GM23338 (cell line): ENCODE data around the gene AKR1D1. TPM values are rescaled to one million over a fixed set of nuclear protein-coding genes. Genes with fewer than 3 reads are reported as not detected.
A peak's percentile ranks its signal among the peaks of the same experiment; 100 is the strongest.

Source experiments
- ATAC-seq: fragments of 200-7000 bp; cut with Tn5 transposase; 3 replicates; pipeline ENCODE4 v1.9.1; 2020
- DNase-seq: peaks from one replicate; pipeline ENCODE4 v3.0.0-alpha.2; 2015; ENCODE audit warnings: low spot score
- H2AFZ ChIP-seq: fragments of 200-600 bp; sonication (generic); 2 replicates; pipeline ENCODE4 v1.8.0; 2016; ENCODE audit warnings: antibody characterized with exemption, mild to moderate bottlenecking, moderate library complexity
- H3F3A ChIP-seq: fragments of 200-600 bp; sonication (generic); replicated peaks from 2 replicates; pipeline ENCODE4 v1.8.0; 2017; ENCODE audit warnings: antibody characterized with exemption, mixed run types, low read depth
- H3K27ac ChIP-seq: fragments of 200-600 bp; sonication (generic); 2 replicates; pipeline ENCODE4 v1.6.1; 2016; ENCODE audit warnings: low read depth
- H3K27me3 ChIP-seq: fragments of 200-600 bp; sonication (generic); 2 replicates; pipeline ENCODE4 v1.8.0; 2016; ENCODE audit warnings: mild to moderate bottlenecking, mixed run types, moderate library complexity; ENCODE audit not compliant: insufficient read depth
- H3K36me3 ChIP-seq: fragments of 200-600 bp; sonication (generic); 2 replicates; pipeline ENCODE4 v1.8.0; 2016; ENCODE audit warnings: mild to moderate bottlenecking; ENCODE audit not compliant: insufficient read depth
- H3K4me1 ChIP-seq: fragments of 200-600 bp; sonication (generic); 2 replicates; pipeline ENCODE4 v1.8.0; 2016; ENCODE audit warnings: mild to moderate bottlenecking, moderate library complexity; ENCODE audit not compliant: insufficient read depth
- H3K4me2 ChIP-seq: fragments of 200-600 bp; sonication (generic); 2 replicates; pipeline ENCODE4 v1.7.1; 2017; ENCODE audit warnings: mixed run types
- H3K4me3 ChIP-seq: fragments of 200-600 bp; sonication (generic); 2 replicates; pipeline ENCODE4 v1.6.1; 2016; ENCODE audit warnings: mixed run types
- H3K79me2 ChIP-seq: fragments of 200-600 bp; sonication (generic); replicated peaks from 2 replicates; pipeline ENCODE4 v1.8.0; 2017; ENCODE audit warnings: mild to moderate bottlenecking; ENCODE audit not compliant: insufficient read depth
- H3K9me2 ChIP-seq: fragments of 200-600 bp; sonication (generic); 2 replicates; pipeline ENCODE4 v1.8.0; 2017; ENCODE audit not compliant: insufficient read depth
- H4K20me1 ChIP-seq: fragments of 200-600 bp; sonication (generic); replicated peaks from 2 replicates; pipeline ENCODE4 v1.8.0; 2017; ENCODE audit warnings: mild to moderate bottlenecking; ENCODE audit not compliant: insufficient read depth
- H3K27ac Mint-ChIP-seq: 2 replicates; pipeline ENCODE4 v1.8.0; 2020; ENCODE audit warnings: inconsistent platforms, mild to moderate bottlenecking, moderate library complexity, mixed read lengths
- H3K27me3 Mint-ChIP-seq: 3 replicates; pipeline ENCODE4 v1.8.0; 2022; ENCODE audit warnings: low read depth, mild to moderate bottlenecking, moderate library complexity, mixed read lengths, inconsistent platforms; ENCODE audit not compliant: insufficient read depth, poor library complexity
- H3K36me3 Mint-ChIP-seq: 3 replicates; pipeline ENCODE4 v1.8.0; 2021; ENCODE audit warnings: low read depth, mild to moderate bottlenecking, inconsistent platforms, moderate library complexity, mixed read lengths
- H3K4me1 Mint-ChIP-seq: 3 replicates; pipeline ENCODE4 v1.8.0; 2020; ENCODE audit warnings: mild to moderate bottlenecking, inconsistent platforms, mixed read lengths
- H3K4me3 Mint-ChIP-seq: 3 replicates; pipeline ENCODE4 v1.8.0; 2021; ENCODE audit warnings: moderate library complexity, mild to moderate bottlenecking, inconsistent platforms, mixed read lengths
- H3K9me3 Mint-ChIP-seq: 3 replicates; pipeline ENCODE4 v1.8.0; 2020; ENCODE audit warnings: moderate library complexity, mild to moderate bottlenecking, inconsistent platforms, mixed read lengths
- CREB1 ChIP-seq: fragments of 250-450 bp; sonication (Bioruptor Pico); IDR thresholded peaks from 2 replicates; pipeline ENCODE4 v1.5.0; 2020; ENCODE audit warnings: low read depth, mild to moderate bottlenecking, moderate library complexity
- ETS1 ChIP-seq: IDR thresholded peaks from 2 replicates; pipeline ENCODE4 v1.6.1; 2016; ENCODE audit warnings: antibody characterized with exemption
- EZH2 ChIP-seq: fragments of 200-600 bp; sonication (generic); IDR thresholded peaks from one replicate; pipeline ENCODE4 v1.8.0; 2017; ENCODE audit warnings: antibody characterized with exemption, mild to moderate bottlenecking, low read depth; ENCODE audit not compliant: unreplicated experiment
- EZH2phosphoT487 ChIP-seq: fragments of 200-600 bp; sonication (generic); IDR thresholded peaks from one replicate; pipeline ENCODE4 v1.8.1; 2018; ENCODE audit warnings: antibody characterized with exemption; ENCODE audit not compliant: unreplicated experiment
- JUNB ChIP-seq: IDR thresholded peaks from one replicate; pipeline ENCODE4 v1.6.1; 2016; ENCODE audit warnings: antibody characterized with exemption; ENCODE audit not compliant: unreplicated experiment
- POLR2AphosphoS5 ChIP-seq: IDR thresholded peaks from 2 replicates; pipeline ENCODE4 v1.6.1; 2016; ENCODE audit warnings: antibody characterized with exemption, low read depth
- REST ChIP-seq: IDR thresholded peaks from one replicate; pipeline ENCODE4 v1.6.1; 2018; ENCODE audit warnings: antibody characterized with exemption; ENCODE audit not compliant: unreplicated experiment
- STAT1 ChIP-seq: IDR thresholded peaks from one replicate; pipeline ENCODE4 v1.6.1; 2016; ENCODE audit warnings: antibody characterized with exemption; ENCODE audit not compliant: unreplicated experiment
- ZNF331 ChIP-seq: fragments of 250-450 bp; sonication (Bioruptor Pico); IDR thresholded peaks from 2 replicates; pipeline ENCODE4 v1.5.0; 2020; ENCODE audit warnings: low read depth, mild to moderate bottlenecking, moderate library complexity
- polyA plus RNA-seq: library from polyadenylated mRNA; unstranded; fragments of >200 nt; fragmentation: Nextera tagmentation; extraction: Ambion mirVana; gene quantifications from 2 replicates; pipeline ENCODE4 v1.2.1, GENCODE V29; 2016
- total RNA-seq: library from RNA; depleted of rRNA; stranded (reverse); fragments of >200 nt; shearing (Covaris generic); gene quantifications from 2 replicates; pipeline ENCODE4 v1.2.3, GENCODE V29; 2014
- TF ChIP-seq, protein P1 (sequence below), 2 experiments: fragments of 200-600 bp in 1 of 2; sonication (generic) in 1 of 2; conservative IDR thresholded peaks; 2 replicates each; pipeline versions ENCODE4 v1.5.1 to v1.6.1; 2016 to 2017; ENCODE audit warnings: antibody characterized with exemption in 2 of 2, low read depth in 2 of 2, mild to moderate bottlenecking in 2 of 2, moderate library complexity in 1 of 2

Gene AKR1D1
- total and polyA plus RNA-seq, 2 experiments from 2014 or later = 0.14 TPM; not detected in 1

GRCh38 chr7:138063400-138063799, 12.9 kb upstream of the AKR1D1 start (continued):
- TF ChIP-seq, protein P1, sequence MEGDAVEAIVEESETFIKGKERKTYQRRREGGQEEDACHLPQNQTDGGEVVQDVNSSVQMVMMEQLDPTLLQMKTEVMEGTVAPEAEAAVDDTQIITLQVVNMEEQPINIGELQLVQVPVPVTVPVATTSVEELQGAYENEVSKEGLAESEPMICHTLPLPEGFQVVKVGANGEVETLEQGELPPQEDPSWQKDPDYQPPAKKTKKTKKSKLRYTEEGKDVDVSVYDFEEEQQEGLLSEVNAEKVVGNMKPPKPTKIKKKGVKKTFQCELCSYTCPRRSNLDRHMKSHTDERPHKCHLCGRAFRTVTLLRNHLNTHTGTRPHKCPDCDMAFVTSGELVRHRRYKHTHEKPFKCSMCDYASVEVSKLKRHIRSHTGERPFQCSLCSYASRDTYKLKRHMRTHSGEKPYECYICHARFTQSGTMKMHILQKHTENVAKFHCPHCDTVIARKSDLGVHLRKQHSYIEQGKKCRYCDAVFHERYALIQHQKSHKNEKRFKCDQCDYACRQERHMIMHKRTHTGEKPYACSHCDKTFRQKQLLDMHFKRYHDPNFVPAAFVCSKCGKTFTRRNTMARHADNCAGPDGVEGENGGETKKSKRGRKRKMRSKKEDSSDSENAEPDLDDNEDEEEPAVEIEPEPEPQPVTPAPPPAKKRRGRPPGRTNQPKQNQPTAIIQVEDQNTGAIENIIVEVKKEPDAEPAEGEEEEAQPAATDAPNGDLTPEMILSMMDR (conservative IDR thresholded peaks at IDR 0.05; ENCODE audit: low read depth in 2 of 2) = no peak
- no peak for TF ChIP-seq EZH2phosphoT487
- no peak for TF ChIP-seq ZNF331 (CRISPR knock-in tag)
- no peak for TF ChIP-seq JUNB
- TF ChIP-seq REST = no peak
- no peak for TF ChIP-seq STAT1
- no peak for TF ChIP-seq CREB1 (CRISPR knock-in tag)
- no peak for TF ChIP-seq EZH2
- TF ChIP-seq ETS1 = no peak

- Histone ChIP-seq H3K79me2 (no peaks in the 10 kb centered on the region), H3K9me2 (no peaks in the 10 kb centered on the region), H3K36me3 (no peaks in the 10 kb centered on the region), H3K27me3 (no peaks in the 10 kb centered on the region), H3K4me1 (no peaks in the 10 kb centered on the region), H2AFZ (peak overlapping the region; percentile 11; the same call in 1 of the 2 replicates), H3K4me2 (no peak overlapping the region), H3K4me3 (no peak overlapping the region), H4K20me1 (no peaks in the 10 kb centered on the region), H3F3A (no peaks in the 10 kb centered on the region), H3K27ac (no peak overlapping the region)
- no peaks in the 10 kb centered on the region for H3K36me3 Mint-ChIP-seq
- ATAC-seq (peak; percentile 63), DNase-seq (peak; percentile 45)
- H3K27ac Mint-ChIP-seq = no peak overlapping the region
- H3K9me3 Mint-ChIP-seq = no peaks in the 10 kb centered on the region
- H3K4me3 Mint-ChIP-seq = no peak overlapping the region
- H3K4me1 Mint-ChIP-seq = peaks cover 6% of the 10 kb centered on the region; the same call in 2 of the 3 replicates
- TF ChIP-seq, protein P1 (conservative IDR thresholded peaks at IDR 0.05; ENCODE audit: low read depth in 2 of 2) = peak; percentile 27 to 49; a peak in 3 of 4 replicates
- TF ChIP-seq POLR2AphosphoS5 = no peak
- H3K27me3 Mint-ChIP-seq = peaks cover 2% of the 10 kb centered on the region
Observed at GRCh38 chr7:138064856-138065357, 11.4 kb upstream of the AKR1D1 start.
